ENCODE data around the gene PGS1. TPM values are rescaled to one million over a fixed set of nuclear protein-coding genes. Genes with fewer than 3 reads are reported as not detected.

PGS1 gene
- total and polyA plus RNA-seq, 8 donors: 11.9 to 209 (median 31.6) TPM

GRCh38 chr17:78343543-78344201, 34.8 kb upstream of the PGS1 start:
- intact Hi-C loops (cut with DNase I; ENCODE audit: low total_unique reads): no loop called here
- 69 to 75% (median 70%) methylated on average over 18 to 19 of the region's 19 CpGs for WGBS, 5 donors
- no peaks in the 10 kb centered on the region for H3K27me3 ChIP-seq
- peaks cover 31 to 86% (median 52%) of the 10 kb centered on the region in 4 donors for H3K4me1 ChIP-seq
- H3K36me3 ChIP-seq: no peaks in the 10 kb centered on the region
- peak overlapping the region in 1 of 4 donors; percentile 17 for H3K4me3 ChIP-seq
- no peaks in the 10 kb centered on the region for H3K9me3 ChIP-seq
- peak overlapping the region; percentile 86 to 96 (median 89) for H3K27ac ChIP-seq
- TF ChIP-seq EP300 (IDR thresholded peaks at IDR 0.05): peak; percentile 18
- TF ChIP-seq POLR2A (IDR thresholded peaks at IDR 0.05): no peak
- TF ChIP-seq, protein P1, sequence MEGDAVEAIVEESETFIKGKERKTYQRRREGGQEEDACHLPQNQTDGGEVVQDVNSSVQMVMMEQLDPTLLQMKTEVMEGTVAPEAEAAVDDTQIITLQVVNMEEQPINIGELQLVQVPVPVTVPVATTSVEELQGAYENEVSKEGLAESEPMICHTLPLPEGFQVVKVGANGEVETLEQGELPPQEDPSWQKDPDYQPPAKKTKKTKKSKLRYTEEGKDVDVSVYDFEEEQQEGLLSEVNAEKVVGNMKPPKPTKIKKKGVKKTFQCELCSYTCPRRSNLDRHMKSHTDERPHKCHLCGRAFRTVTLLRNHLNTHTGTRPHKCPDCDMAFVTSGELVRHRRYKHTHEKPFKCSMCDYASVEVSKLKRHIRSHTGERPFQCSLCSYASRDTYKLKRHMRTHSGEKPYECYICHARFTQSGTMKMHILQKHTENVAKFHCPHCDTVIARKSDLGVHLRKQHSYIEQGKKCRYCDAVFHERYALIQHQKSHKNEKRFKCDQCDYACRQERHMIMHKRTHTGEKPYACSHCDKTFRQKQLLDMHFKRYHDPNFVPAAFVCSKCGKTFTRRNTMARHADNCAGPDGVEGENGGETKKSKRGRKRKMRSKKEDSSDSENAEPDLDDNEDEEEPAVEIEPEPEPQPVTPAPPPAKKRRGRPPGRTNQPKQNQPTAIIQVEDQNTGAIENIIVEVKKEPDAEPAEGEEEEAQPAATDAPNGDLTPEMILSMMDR (IDR thresholded peaks at IDR 0.05): no peak
- TF ChIP-seq POLR2AphosphoS5 (IDR thresholded peaks at IDR 0.05): peak in 1 of 3 donors; percentile 38
- peak; percentile 50 to 74 for DNase-seq

- H3K4me1 ChIP-seq: peaks cover 31 to 79% (median 52%) of the 10 kb centered on the region in 4 donors
- no peak for DNase-seq
- H3K27me3 ChIP-seq: no peaks in the 10 kb centered on the region
- no peaks in the 10 kb centered on the region for H3K9me3 ChIP-seq
- WGBS, 5 donors: 76 to 88% (median 88%) methylated on average over 10 of the region's 10 CpGs
- H3K36me3 ChIP-seq: no peaks in the 10 kb centered on the region
- TF ChIP-seq POLR2AphosphoS5 (IDR thresholded peaks at IDR 0.05) (no peak), POLR2A (IDR thresholded peaks at IDR 0.05) (no peak), EP300 (IDR thresholded peaks at IDR 0.05) (no peak)
- TF ChIP-seq, protein P1 (IDR thresholded peaks at IDR 0.05): no peak
- no peak overlapping the region for H3K4me3 ChIP-seq
- peak overlapping the region in 2 of 5 donors; percentile 0 to 89 for H3K27ac ChIP-seq
- intact Hi-C loops (cut with DNase I; ENCODE audit: low total_unique reads): no loop called here
Observed at GRCh38 chr17:78344666-78345065, 33.8 kb upstream of the PGS1 start.

DNA sequence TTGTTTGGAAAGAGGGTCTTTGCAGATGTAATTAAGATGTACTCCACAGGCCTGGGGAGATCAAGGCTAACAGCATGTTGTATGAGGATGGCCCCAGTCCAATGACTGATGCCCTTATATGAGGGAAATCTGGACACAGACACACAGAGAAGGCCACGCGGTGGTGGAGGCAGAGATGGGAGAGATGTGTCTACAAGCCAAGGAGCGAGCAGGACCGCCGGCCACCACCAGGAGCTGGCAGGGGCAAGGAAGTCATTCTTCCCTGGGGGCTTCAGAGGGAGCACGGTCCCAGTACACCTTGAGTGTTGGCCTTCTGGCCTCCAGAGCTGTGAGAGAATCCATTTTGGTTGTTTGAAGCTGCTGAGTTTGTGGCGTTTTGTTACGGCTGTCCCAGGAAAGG, 33.3 kb upstream of the PGS1 start:
- WGBS, 5 donors: 74 to 83% (median 80%) methylated on average over 8 of the region's 8 CpGs
- Histone ChIP-seq H3K27me3 (no peaks in the 10 kb centered on the region), H3K27ac (peak overlapping the region in 2 of 5 donors; percentile 0 to 89), H3K4me1 (peaks cover 32 to 79% (median 56%) of the 10 kb centered on the region in 4 donors), H3K9me3 (no peaks in the 10 kb centered on the region), H3K36me3 (no peaks in the 10 kb centered on the region), H3K4me3 (no peak overlapping the region)
- intact Hi-C loops (cut with DNase I; ENCODE audit: low total_unique reads): no loop called here
- TF ChIP-seq EP300 (IDR thresholded peaks at IDR 0.05) (no peak), POLR2AphosphoS5 (IDR thresholded peaks at IDR 0.05) (no peak), POLR2A (IDR thresholded peaks at IDR 0.05) (no peak)
- TF ChIP-seq, protein P1 (IDR thresholded peaks at IDR 0.05): no peak
- DNase-seq: no peak

GRCh38 chr17:78345791-78346494, 32.5 kb upstream of the PGS1 start:
- Histone ChIP-seq H3K4me3 (no peak overlapping the region), H3K4me1 (peaks cover 38 to 79% (median 58%) of the 10 kb centered on the region in 4 donors), H3K27ac (no peak overlapping the region)

More at GRCh38 chr17:78345791-78346494, 32.5 kb upstream of the PGS1 start:
- Histone ChIP-seq H3K27me3 (no peaks in the 10 kb centered on the region), H3K9me3 (no peaks in the 10 kb centered on the region), H3K36me3 (no peaks in the 10 kb centered on the region)
- intact Hi-C loops (cut with DNase I; ENCODE audit: low total_unique reads): no loop called here
- no peak for TF ChIP-seq POLR2A (IDR thresholded peaks at IDR 0.05)
- no peak for TF ChIP-seq POLR2AphosphoS5 (IDR thresholded peaks at IDR 0.05)
- no peak for DNase-seq
- WGBS, 5 donors: 58 to 78% (median 67%) methylated on average over 10 of the region's 10 CpGs

Measured in stomach (tissue), 9 donors.